K562 (cell line): ENCODE results near the gene IMMP2L. TPM values are rescaled to one million over a fixed set of nuclear protein-coding genes. Genes with fewer than 3 reads are reported as not detected.

ENCODE experiments used
- ATAC-seq: fragments of 200-7000 bp; cut with Tn5 transposase; 3 replicates; pipeline ENCODE4 v1.9.1; 2020; ENCODE audit warnings: moderate library complexity
- BruUV-seq: library from RNA; stranded (reverse); fragments of 400-500 nt; replicated peaks from 2 replicates; lab custom pipeline; 2021; lab: Mats Ljungman, UMichigan
- CTCF ChIA-PET: fragments of 300-600 bp; formaldehyde crosslinking; extraction: SDS; loops from one replicate; lab custom pipeline; 2021; ENCODE audit warnings: low intra/inter-chr PET ratio; lab: Yijun Ruan, JAX
- POLR2A ChIA-PET: fragments of 300-600, 350-650 bp; sonication (Branson Sonifier 250); formaldehyde crosslinking; extraction: SDS; loops from one replicate; lab custom pipeline; 2021; ENCODE audit warnings: antibody characterized with exemption, inconsistent platforms; lab: Yijun Ruan, JAX
- DNase-seq, 4 experiments: peaks; one replicate each; pipeline versions ENCODE4 v3.0.0 to v3.0.0-alpha.2; 2011 to 2018; ENCODE audit warnings: low spot score in 3 of 4, mixed read lengths in 3 of 4; ENCODE audit errors: extremely low read depth in 1 of 4
- FAIRE-seq: peaks from 2 replicates; lab custom pipeline; 2011; peaks lifted over from hg19 to GRCh38; lab: Jason Lieb, UNC
- H2AFZ ChIP-seq: 2 replicates; pipeline ENCODE4 v1.6.0; 2011; ENCODE audit warnings: low read depth, low read length, control low read depth, inconsistent platforms
- H3K27ac ChIP-seq: fragments of 200-600 bp; 3 replicates; pipeline ENCODE4 v1.8.0; 2011; ENCODE audit warnings: low read depth, mild to moderate bottlenecking, control low read depth, inconsistent platforms, low read length, moderate library complexity, mixed read lengths; ENCODE audit errors: extremely low read depth
- H3K27me3 ChIP-seq, 2 experiments: fragments of 300-600 bp in 1 of 2; 2 replicates in 1 of 2; 3 replicates in 1 of 2; pipeline versions ENCODE4 v1.6.0 to v1.8.0; 2011; ENCODE audit warnings: inconsistent platforms in 2 of 2, low read length in 2 of 2, mild to moderate bottlenecking in 1 of 2, mixed read lengths in 1 of 2, moderate library complexity in 1 of 2; ENCODE audit not compliant: control insufficient read depth in 2 of 2, insufficient read depth in 2 of 2
- H3K36me3 ChIP-seq: fragments of 300-600 bp; 3 replicates; pipeline ENCODE4 v1.8.0; 2011; ENCODE audit warnings: mild to moderate bottlenecking, low read length, inconsistent platforms; ENCODE audit not compliant: control insufficient read depth, insufficient read depth
- H3K4me1 ChIP-seq, 2 experiments: fragments of 200-600 bp in 1 of 2; replicated peaks in 1 of 2; 2 replicates in 1 of 2; 3 replicates in 1 of 2; pipeline versions ENCODE4 v1.5.1 to v1.8.0; 2011; ENCODE audit warnings: inconsistent platforms in 2 of 2, low read length in 2 of 2, mild to moderate bottlenecking in 1 of 2, mixed read lengths in 1 of 2, moderate library complexity in 1 of 2; ENCODE audit not compliant: control insufficient read depth in 2 of 2, insufficient read depth in 2 of 2
- H3K4me2 ChIP-seq: 2 replicates; pipeline ENCODE4 v1.6.1; 2011; ENCODE audit warnings: low read length, control low read depth, inconsistent platforms, mixed read lengths; ENCODE audit not compliant: insufficient read depth
- H3K4me3 ChIP-seq: fragments of 200-600 bp; sonication (generic), shearing (Covaris generic); 2 replicates; pipeline ENCODE4 v1.5.1; 2016; ENCODE audit warnings: control low read depth, inconsistent platforms
- H3K79me2 ChIP-seq: fragments of 200-600 bp; 3 replicates; pipeline ENCODE4 v1.8.0; 2011; ENCODE audit warnings: low read length, inconsistent platforms; ENCODE audit not compliant: control insufficient read depth, insufficient read depth
- H3K9ac ChIP-seq, 2 experiments: 2 replicates each; pipeline versions ENCODE4 v1.6.0 to v1.6.1; 2011; ENCODE audit warnings: low read depth in 2 of 2, low read length in 2 of 2, control low read depth in 1 of 2, inconsistent platforms in 1 of 2, mild to moderate bottlenecking in 1 of 2, mixed read lengths in 1 of 2; ENCODE audit not compliant: insufficient read depth in 1 of 2
- H3K9me1 ChIP-seq: one replicate; pipeline ENCODE4 v1.6.0; 2011; ENCODE audit warnings: inconsistent platforms, mild to moderate bottlenecking, low read length, moderate library complexity; ENCODE audit not compliant: control insufficient read depth, insufficient read depth
- H3K9me3 ChIP-seq: replicated peaks from 2 replicates; pipeline ENCODE4 v1.5.1; 2011; ENCODE audit warnings: low read depth, low read length, inconsistent platforms; ENCODE audit not compliant: control insufficient read depth, insufficient read depth
- H4K20me1 ChIP-seq: replicated peaks from 2 replicates; pipeline ENCODE4 v1.6.1; 2011; ENCODE audit warnings: low read length, inconsistent platforms, mixed read lengths; ENCODE audit not compliant: control insufficient read depth, insufficient read depth
- C11orf30 ChIP-seq: fragments of 450-650 bp; IDR thresholded peaks from 2 replicates; pipeline ENCODE4 v1.6.1; 2016; ENCODE audit warnings: low read depth, mild to moderate bottlenecking
- CTBP1 ChIP-seq: fragments of 450-650 bp; IDR thresholded peaks from 2 replicates; pipeline ENCODE4 v1.6.1; 2016; ENCODE audit warnings: borderline replicate concordance
- ETV6 ChIP-seq, 3 experiments: fragments of 150-350 bp in 1 of 3; sonication (generic) in 1 of 3; formaldehyde crosslinking in 1 of 3; IDR thresholded peaks; 2 replicates each; pipeline versions ENCODE4 v1.6.1 to v1.8.0; 2014 to 2022; ENCODE audit warnings: borderline replicate concordance in 2 of 3, low read depth in 2 of 3, antibody characterized with exemption in 1 of 3, low read length in 1 of 3, mild to moderate bottlenecking in 1 of 3, missing genetic modification reagents in 1 of 3
- HDAC3 ChIP-seq: fragments of 450-650 bp; IDR thresholded peaks from 2 replicates; pipeline ENCODE4 v1.6.1; 2018; ENCODE audit warnings: borderline replicate concordance, mild to moderate bottlenecking, moderate library complexity; ENCODE audit not compliant: partially characterized antibody
- JUND ChIP-seq, 2 experiments: IDR thresholded peaks; 2 replicates in 1 of 2; 3 replicates in 1 of 2; pipeline ENCODE4 v1.6.1; 2011; ENCODE audit warnings: borderline replicate concordance in 2 of 2, low read depth in 2 of 2, low read length in 2 of 2, improper control_type of control experiment in 1 of 2, missing biosample characterization in 1 of 2, missing genetic modification characterization in 1 of 2, missing genetic modification reagents in 1 of 2
- MAFF ChIP-seq: IDR thresholded peaks from 2 replicates; pipeline ENCODE4 v1.6.1; 2012; ENCODE audit warnings: low read length, improper control_type of control experiment
- MAFG ChIP-seq: fragments of 450-650 bp; conservative IDR thresholded peaks from 2 replicates; pipeline ENCODE4 v1.6.1; 2016; ENCODE audit warnings: missing genetic modification characterization, missing compliant biosample characterization
- NELFE ChIP-seq: IDR thresholded peaks from 2 replicates; pipeline ENCODE4 v1.6.1; 2011; ENCODE audit warnings: mild to moderate bottlenecking; ENCODE audit not compliant: insufficient read depth, insufficient read length
- NFE2 ChIP-seq: IDR thresholded peaks from 2 replicates; pipeline ENCODE4 v1.6.1; 2014; ENCODE audit warnings: antibody characterized with exemption, low read depth
- RBM17 ChIP-seq: fragments of 200-400 bp; formaldehyde crosslinking; IDR thresholded peaks from 2 replicates; pipeline ENCODE4 v1.6.1; 2017; ENCODE audit warnings: low read depth, mild to moderate bottlenecking, low read length, borderline replicate concordance
- SAFB2 ChIP-seq: fragments of 200-400 bp; formaldehyde crosslinking; IDR thresholded peaks from 2 replicates; pipeline ENCODE4 v1.6.1; 2018; ENCODE audit warnings: borderline replicate concordance, low read length, low read depth, moderate library complexity; ENCODE audit not compliant: severe bottlenecking
- ZBED1 ChIP-seq: IDR thresholded peaks from 2 replicates; pipeline ENCODE4 v1.6.1; 2014
- ZNF239 ChIP-seq: fragments of 250-450 bp; sonication (Bioruptor Pico); IDR thresholded peaks from 2 replicates; pipeline ENCODE4 v1.4.0; 2020; ENCODE audit warnings: mild to moderate bottlenecking
- ZNF316 ChIP-seq: fragments of 450-650 bp; IDR thresholded peaks from 2 replicates; pipeline ENCODE4 v1.6.1; 2016
- ZNF408 ChIP-seq: fragments of 250-450 bp; sonication (Bioruptor Pico); IDR thresholded peaks from 2 replicates; pipeline ENCODE4 v1.4.0; 2020; ENCODE audit warnings: low read depth, mild to moderate bottlenecking, moderate library complexity
- ZZZ3 ChIP-seq: fragments of 450-650 bp; IDR thresholded peaks from 2 replicates; pipeline ENCODE4 v1.6.1; 2016; ENCODE audit warnings: antibody characterized with exemption, mild to moderate bottlenecking, moderate library complexity
- WGBS: fragments of 100-300 bp; shearing (Covaris generic); methylation state at CpG from one replicate; pipeline ENCODE4 v1.1.6; 2016; ENCODE audit warnings: low coverage, mixed read lengths; ENCODE audit not compliant: insufficient coverage; ENCODE audit errors: missing lambda C conversion rate; 5-methylcytosine and 5-hydroxymethylcytosine counted together
- in situ Hi-C: fragments of 300-500 bp; cut with MboI; formaldehyde crosslinking; loops from 4 replicates; pipeline ENCODE4 v1.15.0; 2018; ENCODE audit warnings: inconsistent platforms, mixed read lengths
- intact Hi-C: fragments of 100-400 bp; cut with micrococcal nuclease; formaldehyde crosslinking; loops from 2 replicates; pipeline ENCODE4 v1.14.2; 2022
- polyA plus RNA-seq, 8 experiments: library from polyadenylated mRNA; depleted of rRNA in 4 of 8; stranded (reverse) in 5 of 8; unstranded in 3 of 8; fragments of >200 nt; fragmentation: Nextera tagmentation in 2 of 8; fragmentation: Illumina TruSeq in 1 of 8; extraction: Ambion mirVana in 2 of 8; extraction: Trizol in 1 of 8; gene quantifications; 2 replicates each; pipeline versions ENCODE4 v1.2.1 to v1.2.3, GENCODE V29; 2011 to 2014; ENCODE audit warnings: inconsistent platforms in 1 of 8, missing spikeins in 1 of 8
- total RNA-seq, 7 experiments: library from RNA; depleted of rRNA in 6 of 7; stranded (reverse); fragments of >200 nt in 6 of 7; fragmentation: Illumina TruSeq in 2 of 7; extraction: Trizol in 2 of 7; gene quantifications; 2 replicates each; pipeline versions ENCODE4 v1.2.1 to v1.2.3, GENCODE V29; 2011 to 2021; ENCODE audit warnings: low replicate concordance in 1 of 7
- TF ChIP-seq, protein P1 (sequence below), 2 experiments: fragments of 150-350 bp in 1 of 2; IDR thresholded peaks; 2 replicates each; pipeline ENCODE4 v1.6.1; 2012 to 2016; ENCODE audit warnings: low read depth in 2 of 2, low read length in 2 of 2, mild to moderate bottlenecking in 1 of 2, moderate library complexity in 1 of 2

The IMMP2L gene
- total and polyA plus RNA-seq, 9 of the 15 experiments (the other 6 are each of a cell fraction or from before 2014, with no cell fraction given), result 29.7 to 116 (median 53.0) TPM

DNA sequence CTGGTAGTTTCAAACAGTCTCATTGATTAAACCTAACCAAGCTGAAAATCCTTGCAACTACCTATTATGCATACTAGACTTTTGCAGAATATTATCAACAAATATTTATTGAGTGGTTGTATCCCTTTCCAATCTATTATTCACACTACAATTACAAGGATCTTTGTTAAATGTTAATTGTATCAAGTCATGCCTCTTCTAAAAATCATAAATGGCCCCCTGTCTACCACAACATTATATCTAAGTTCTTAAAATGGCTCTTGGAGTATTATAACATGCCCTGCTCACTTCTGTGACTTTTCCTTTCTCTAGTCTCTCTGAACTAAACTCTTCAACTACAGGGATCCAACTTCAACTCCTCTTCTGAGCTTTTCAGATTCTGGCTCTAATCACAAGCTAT lies 219.3 kb downstream of the IMMP2L start (continued):
- TF ChIP-seq, protein P1, sequence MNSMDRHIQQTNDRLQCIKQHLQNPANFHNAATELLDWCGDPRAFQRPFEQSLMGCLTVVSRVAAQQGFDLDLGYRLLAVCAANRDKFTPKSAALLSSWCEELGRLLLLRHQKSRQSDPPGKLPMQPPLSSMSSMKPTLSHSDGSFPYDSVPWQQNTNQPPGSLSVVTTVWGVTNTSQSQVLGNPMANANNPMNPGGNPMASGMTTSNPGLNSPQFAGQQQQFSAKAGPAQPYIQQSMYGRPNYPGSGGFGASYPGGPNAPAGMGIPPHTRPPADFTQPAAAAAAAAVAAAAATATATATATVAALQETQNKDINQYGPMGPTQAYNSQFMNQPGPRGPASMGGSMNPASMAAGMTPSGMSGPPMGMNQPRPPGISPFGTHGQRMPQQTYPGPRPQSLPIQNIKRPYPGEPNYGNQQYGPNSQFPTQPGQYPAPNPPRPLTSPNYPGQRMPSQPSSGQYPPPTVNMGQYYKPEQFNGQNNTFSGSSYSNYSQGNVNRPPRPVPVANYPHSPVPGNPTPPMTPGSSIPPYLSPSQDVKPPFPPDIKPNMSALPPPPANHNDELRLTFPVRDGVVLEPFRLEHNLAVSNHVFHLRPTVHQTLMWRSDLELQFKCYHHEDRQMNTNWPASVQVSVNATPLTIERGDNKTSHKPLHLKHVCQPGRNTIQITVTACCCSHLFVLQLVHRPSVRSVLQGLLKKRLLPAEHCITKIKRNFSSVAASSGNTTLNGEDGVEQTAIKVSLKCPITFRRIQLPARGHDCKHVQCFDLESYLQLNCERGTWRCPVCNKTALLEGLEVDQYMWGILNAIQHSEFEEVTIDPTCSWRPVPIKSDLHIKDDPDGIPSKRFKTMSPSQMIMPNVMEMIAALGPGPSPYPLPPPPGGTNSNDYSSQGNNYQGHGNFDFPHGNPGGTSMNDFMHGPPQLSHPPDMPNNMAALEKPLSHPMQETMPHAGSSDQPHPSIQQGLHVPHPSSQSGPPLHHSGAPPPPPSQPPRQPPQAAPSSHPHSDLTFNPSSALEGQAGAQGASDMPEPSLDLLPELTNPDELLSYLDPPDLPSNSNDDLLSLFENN (IDR thresholded peaks at IDR 0.05; ENCODE audit: low read depth in 2 of 2, low read length in 2 of 2), result no peak
- TF ChIP-seq HDAC3, result no peak
- TF ChIP-seq CTBP1, result no peak
- no peak for TF ChIP-seq NELFE
- TF ChIP-seq, all 486 proteins: peak for 4

GRCh38 chr7:111339006-111339405 lies 223.3 kb downstream of the IMMP2L start:
- no peak for DNase-seq
- H3K79me2 ChIP-seq, result no peaks in the 10 kb centered on the region; the same call in 2 of the 3 replicates
- no peak overlapping the region for H2AFZ ChIP-seq
- in situ Hi-C loops (loop anchor here (10.0 kb wide), 1 partner anchor 396 kb away; no protein-coding TSS in a partner anchor), intact Hi-C loops (no loop called here)
- no peaks in the 10 kb centered on the region for H3K27me3 ChIP-seq
- no peaks in the 10 kb centered on the region for H3K36me3 ChIP-seq
- no peak for FAIRE-seq
- no peaks in the 10 kb centered on the region for H4K20me1 ChIP-seq
- no peak overlapping the region for H3K4me2 ChIP-seq
- CTCF ChIA-PET, result no interaction called here
- H3K9me1 ChIP-seq, result no peaks in the 10 kb centered on the region
- POLR2A ChIA-PET, result no interaction called here
- no peak overlapping the region for H3K4me3 ChIP-seq
- H3K9ac ChIP-seq, result no peak overlapping the region
- no peak for ATAC-seq
- H3K9me3 ChIP-seq, result peaks cover 6% of the 10 kb centered on the region
- 22% methylated on average over 1 of the region's 1 CpG for WGBS
- no peak overlapping the region for H3K27ac ChIP-seq
- no peaks in the 10 kb centered on the region for H3K4me1 ChIP-seq
- TF ChIP-seq ZNF408 (CRISPR knock-in tag) (no peak), ZZZ3 (no peak), ZNF239 (no peak), ETV6 (IDR thresholded peaks at IDR 0.05; ENCODE audit: borderline replicate concordance in 1 of 2, low read depth in 2 of 2, low read length in 1 of 2) (no peak), ETV6 (CRISPR knock-in tag; IDR thresholded peaks at IDR 0.05; ENCODE audit: borderline replicate concordance) (no peak), JUND (IDR thresholded peaks at IDR 0.05; ENCODE audit: borderline replicate concordance, low read depth, low read length) (no peak), JUND (tag; IDR thresholded peaks at IDR 0.05; ENCODE audit: borderline replicate concordance, low read depth, low read length) (no peak), MAFF (peak; percentile 22; the same call in 1 of the 2 replicates), RBM17 (no peak), SAFB2 (no peak), ZNF316 (peak; percentile 85), MAFG (tag) (peak; percentile 54; the same call in 1 of the 2 replicates), ZBED1 (no peak), C11orf30 (peak; percentile 65), NFE2 (peak; percentile 71)
- BruUV-seq, result no TSS peak
